Motor neuron (in vitro differentiated cells): ENCODE data around the gene TNFRSF11A. TPM values are rescaled to one million over a fixed set of nuclear protein-coding genes. Genes with fewer than 3 reads are reported as not detected.

Experiments used
- ATAC-seq, 8 experiments: fragments of 200-7000 bp; cut with Tn5 transposase; replicated peaks in 6 of 8; 2 replicates each; pipeline ENCODE4 v1.8.0; 2021; ENCODE audit warnings: mild to moderate bottlenecking in 8 of 8, moderate library complexity in 8 of 8
- H3K27ac ChIP-seq, 2 donors: fragments of 250-450 bp; sonication (Bioruptor Pico); 2 replicates each; pipeline ENCODE4 v1.9.0; 2021; ENCODE audit warnings: antibody characterized with exemption in 2 of 2, mild to moderate bottlenecking in 2 of 2, moderate library complexity in 1 of 2
- H3K4me1 ChIP-seq, 2 donors: fragments of 250-450 bp; sonication (Bioruptor Pico); replicated peaks in 1 of 2; 2 replicates each; pipeline ENCODE4 v1.6.1; 2021; ENCODE audit warnings: antibody characterized with exemption in 2 of 2, mild to moderate bottlenecking in 2 of 2, moderate library complexity in 1 of 2
- H3K4me3 ChIP-seq, 5 donors: fragments of 250-450 bp; sonication (Bioruptor Pico); 2 replicates each; pipeline ENCODE4 v1.9.0; 2021; ENCODE audit warnings: antibody characterized with exemption in 5 of 5, mild to moderate bottlenecking in 5 of 5, moderate library complexity in 4 of 5
- WGBS, 10 experiments: fragments of 450-650 bp; shearing (Covaris generic); methylation state at CpG; one replicate each; pipeline ENCODE4 v1.0.0; 2022; 5-methylcytosine and 5-hydroxymethylcytosine counted together
- in situ Hi-C, 9 experiments: fragments of 400-800 bp; cut with MboI; loops; one replicate each; pipeline ENCODE4 v1.15.0; 2021; ENCODE audit warnings: low sequenced_read_pairs in 9 of 9, low pct_unique_long_range_greater_than_20kb in 2 of 9; ENCODE audit not compliant: unreplicated experiment in 9 of 9
- total RNA-seq, 8 experiments: library from RNA; unstranded; fragments of 300-600 nt; gene quantifications; 2 replicates each; pipeline versions ENCODE4 v1.2.3 to v1.2.4, GENCODE V29; 2022

Gene TNFRSF11A
- total RNA-seq, 8 experiments from 2014 or later = 0.05 to 13.2 (median 0.41) TPM

- Histone ChIP-seq H3K4me1 (no peaks in the 10 kb centered on the region), H3K4me3 (no peak overlapping the region), H3K27ac (no peak overlapping the region)
- in situ Hi-C loops = loop anchor here in 1 of 9 experiments (25.0 kb wide), 1 partner anchor 561 kb away; no protein-coding TSS in a partner anchor
- ATAC-seq = no peak
- WGBS, 10 experiments = 0 to 100% (median 17%) methylated on average over 1 to 2 of the region's 3 CpGs; no CpG with 5 or more reads in 3 of the 10 experiments
Measured at GRCh38 chr18:62426191-62426488, 101.0 kb downstream of the TNFRSF11A start.

GRCh38 chr18:62432176-62432575 lies 107.1 kb downstream of the TNFRSF11A start:
- peaks cover 0 to 5% of the 10 kb centered on the region in 2 donors for H3K4me1 ChIP-seq
- in situ Hi-C loops = loop anchor here in 1 of 9 experiments (25.0 kb wide), 1 partner anchor 555 kb away; no protein-coding TSS in a partner anchor
- WGBS, 10 experiments = 45 to 100% (median 88%) methylated on average over 1 to 3 of the region's 4 CpGs; no CpG with 5 or more reads in 1 of the 10 experiments
- no peak overlapping the region for H3K4me3 ChIP-seq
- H3K27ac ChIP-seq = no peak overlapping the region
- no peak for ATAC-seq

- Histone ChIP-seq H3K27ac (no peak overlapping the region), H3K4me3 (no peak overlapping the region), H3K4me1 (peaks cover 0 to 5% of the 10 kb centered on the region in 2 donors)
- WGBS, 10 experiments = 0 to 96% (median 73%) methylated on average over 1 to 4 of the region's 4 CpGs
- in situ Hi-C loops = loop anchor here in 1 of 9 experiments (25.0 kb wide), 1 partner anchor 553 kb away; no protein-coding TSS in a partner anchor
- no peak for ATAC-seq
Measured at GRCh38 chr18:62434798-62435197, 109.7 kb downstream of the TNFRSF11A start.

- Histone ChIP-seq H3K4me1 (peaks cover 0 to 5% of the 10 kb centered on the region in 2 donors), H3K27ac (no peak overlapping the region), H3K4me3 (no peak overlapping the region)
- WGBS, 10 experiments = 40 to 87% (median 70%) methylated on average over 1 to 11 of the region's 11 CpGs
- in situ Hi-C loops = loop anchor here in 1 of 9 experiments (25.0 kb wide), 1 partner anchor 552 kb away; no protein-coding TSS in a partner anchor
- no peak for ATAC-seq
Measured at GRCh38 chr18:62435435-62436031, 110.4 kb downstream of the TNFRSF11A start.

GRCh38 chr18:62436636-62437234 lies 111.6 kb downstream of the TNFRSF11A start:
- no peak overlapping the region for H3K27ac ChIP-seq
- 57 to 94% (median 81%) methylated on average over 1 to 5 of the region's 7 CpGs; no CpG with 5 or more reads in 3 of the 10 experiments for whole genome bisulfite sequencing, 10 experiments
- ATAC-seq = no peak
- H3K4me1 ChIP-seq = peaks cover 0 to 5% of the 10 kb centered on the region in 2 donors
- H3K4me3 ChIP-seq = no peak overlapping the region
- in situ Hi-C loops = loop anchor here in 1 of 9 experiments (25.0 kb wide), 1 partner anchor 551 kb away; no protein-coding TSS in a partner anchor

- Histone ChIP-seq H3K27ac (no peak overlapping the region), H3K4me1 (peaks cover 0 to 5% of the 10 kb centered on the region in 2 donors), H3K4me3 (no peak overlapping the region)
- in situ Hi-C loops = loop anchor here in 1 of 9 experiments (25.0 kb wide), 1 partner anchor 550 kb away; no protein-coding TSS in a partner anchor
- ATAC-seq = peak in 3 of 8 experiments; percentile 52 to 76 (median 63)
- 7 to 96% (median 63%) methylated on average over 1 to 8 of the region's 11 CpGs; no CpG with 5 or more reads in 3 of the 10 experiments for WGBS, 10 experiments
Measured at GRCh38 chr18:62437235-62438017, 112.3 kb downstream of the TNFRSF11A start.

- Histone ChIP-seq H3K27ac (no peak overlapping the region), H3K4me1 (peaks cover 0 to 5% of the 10 kb centered on the region in 2 donors), H3K4me3 (no peak overlapping the region)
- in situ Hi-C loops = loop anchor here in 1 of 9 experiments (25.0 kb wide), 1 partner anchor 549 kb away; no protein-coding TSS in a partner anchor
- WGBS, 10 experiments = 4 to 100% (median 80%) methylated on average over 1 to 9 of the region's 10 CpGs; no CpG with 5 or more reads in 1 of the 10 experiments
- peak in 3 of 8 experiments; percentile 55 to 82 (median 65) for ATAC-seq
Measured at GRCh38 chr18:62438018-62438329, 112.9 kb downstream of the TNFRSF11A start.

GRCh38 chr18:62438402-62438801 lies 113.3 kb downstream of the TNFRSF11A start:
- no peak for ATAC-seq
- 90 to 100% (median 92%) methylated on average over 2 to 9 of the region's 12 CpGs; no CpG with 5 or more reads in 4 of the 10 experiments for WGBS, 10 experiments
- Histone ChIP-seq H3K4me1 (peaks cover 0 to 5% of the 10 kb centered on the region in 2 donors), H3K4me3 (no peak overlapping the region), H3K27ac (no peak overlapping the region)
- in situ Hi-C loops = loop anchor here in 1 of 9 experiments (25.0 kb wide), 1 partner anchor 549 kb away; no protein-coding TSS in a partner anchor

GRCh38 chr18:62438866-62439265 lies 113.8 kb downstream of the TNFRSF11A start:
- Histone ChIP-seq H3K4me3 (no peak overlapping the region), H3K4me1 (peaks cover 0 to 5% of the 10 kb centered on the region in 2 donors), H3K27ac (no peak overlapping the region)
- ATAC-seq = no peak
- in situ Hi-C loops = loop anchor here in 1 of 9 experiments (25.0 kb wide), 1 partner anchor 548 kb away; no protein-coding TSS in a partner anchor
- 40 to 95% (median 70%) methylated on average over 1 to 7 of the region's 8 CpGs; no CpG with 5 or more reads in 1 of the 10 experiments for WGBS, 10 experiments

Other genes starting within 250 kb of the TNFRSF11A start
- 10 to 100 TPM; 10.3 to 38.8 (median 15.6) TPM for gene PIGN, start 138.3 kb upstream of the TNFRSF11A start, total RNA-seq
- 10 to 100 TPM; 24.1 to 41.9 (median 31.3) TPM for gene RELCH, start 138.1 kb upstream of the TNFRSF11A start, total RNA-seq
- gene ZCCHC2, start 197.7 kb downstream of the TNFRSF11A start, total RNA-seq = 10 to 100 TPM in 7 of 8 experiments, 1 to 10 TPM in 1; 6.0 to 18.2 (median 12.0) TPM